PC-3 (cell line): Measurements from ENCODE around the gene ZNF483. TPM values are rescaled to one million over a fixed set of nuclear protein-coding genes. Genes with fewer than 3 reads are reported as not detected.

Experiments used
- ATAC-seq: fragments of 200-7000 bp; cut with Tn5 transposase; 2 replicates; pipeline ENCODE4 v1.9.1; 2020; ENCODE audit warnings: mild to moderate bottlenecking, moderate library complexity
- BruUV-seq: library from RNA; stranded (reverse); fragments of 400-500 nt; replicated peaks from 2 replicates; lab custom pipeline; 2021; lab: Mats Ljungman, UMichigan
- CTCF ChIA-PET: fragments of 300-600 bp; sonication (Branson Sonifier 250); formaldehyde crosslinking; loops from one replicate; lab custom pipeline; 2022; ENCODE audit warnings: antibody characterized with exemption; lab: Charles Lee
- POLR2A ChIA-PET: fragments of 300-600 bp; sonication (Branson Sonifier 250); formaldehyde crosslinking; loops from one replicate; lab custom pipeline; 2022; ENCODE audit warnings: antibody characterized with exemption; ENCODE audit not compliant: unreplicated experiment; lab: Charles Lee
- DNase-seq: peaks from one replicate; pipeline ENCODE4 v3.0.0-alpha.2; 2015
- H2AFZ ChIP-seq: fragments of 300-600 bp; sonication (generic); 2 replicates; pipeline ENCODE4 v1.6.0; 2016; ENCODE audit warnings: antibody characterized with exemption, low read length
- H3F3A ChIP-seq: fragments of 300-600 bp; sonication (generic); one replicate; pipeline ENCODE4 v1.6.0; 2017; ENCODE audit warnings: antibody characterized with exemption, low read length, control low read depth, mild to moderate bottlenecking; ENCODE audit not compliant: unreplicated experiment
- H3K27ac ChIP-seq: fragments of 300-600 bp; sonication (generic); 2 replicates; pipeline ENCODE4 v1.5.1; 2016; ENCODE audit warnings: mild to moderate bottlenecking, low read length
- H3K27me3 ChIP-seq: fragments of 300-600 bp; sonication (generic); 2 replicates; pipeline ENCODE4 v1.6.1; 2016; ENCODE audit warnings: low read length, mixed read lengths
- H3K36me3 ChIP-seq: fragments of 300-600 bp; sonication (generic); 2 replicates; pipeline ENCODE4 v1.6.1; 2016; ENCODE audit warnings: low read depth, mixed run types, low read length, mixed read lengths
- H3K4me1 ChIP-seq: fragments of 300-600 bp; sonication (generic); 2 replicates; pipeline ENCODE4 v1.5.1; 2016; ENCODE audit warnings: low read length; ENCODE audit not compliant: insufficient read depth
- H3K4me2 ChIP-seq: fragments of 300-600 bp; sonication (generic); 2 replicates; pipeline ENCODE4 v1.6.0; 2016; ENCODE audit warnings: low read length
- H3K4me3 ChIP-seq: fragments of 300-600 bp; sonication (generic); 2 replicates; pipeline ENCODE4 v1.5.1; 2016; ENCODE audit warnings: mild to moderate bottlenecking, low read length, mixed read lengths
- H3K79me2 ChIP-seq: fragments of 300-600 bp; sonication (generic); 2 replicates; pipeline ENCODE4 v1.6.1; 2017; ENCODE audit warnings: low read length, mixed read lengths
- H3K9ac ChIP-seq: fragments of 300-600 bp; sonication (generic); 2 replicates; pipeline ENCODE4 v1.6.0; 2016; ENCODE audit warnings: mild to moderate bottlenecking, low read length
- H3K9me2 ChIP-seq: fragments of 300-600 bp; sonication (generic); replicated peaks from 2 replicates; pipeline ENCODE4 v1.6.1; 2016; ENCODE audit warnings: mixed run types, low read length, mixed read lengths
- H3K9me3 ChIP-seq: fragments of 300-600 bp; sonication (generic); 2 replicates; pipeline ENCODE4 v1.6.1; 2016; ENCODE audit warnings: low read length, mixed read lengths
- H4K20me1 ChIP-seq: fragments of 300-600 bp; sonication (generic); 2 replicates; pipeline ENCODE4 v1.6.1; 2016; ENCODE audit warnings: low read length, mixed read lengths
- EZH2 ChIP-seq: fragments of 300-600 bp; sonication (generic); IDR thresholded peaks from one replicate; pipeline ENCODE4 v1.6.1; 2017; ENCODE audit warnings: antibody characterized with exemption, mild to moderate bottlenecking, low read length; ENCODE audit not compliant: unreplicated experiment
- EZH2phosphoT487 ChIP-seq: fragments of 300-600 bp; sonication (generic); IDR thresholded peaks from 2 replicates; pipeline ENCODE4 v1.6.1; 2018; ENCODE audit warnings: mild to moderate bottlenecking, antibody characterized with exemption, low read length, borderline replicate concordance
- intact Hi-C: fragments of 100-400 bp; cut with micrococcal nuclease; formaldehyde crosslinking; loops from 2 replicates; pipeline ENCODE4 v1.9.0; 2023
- total RNA-seq: library from RNA; depleted of rRNA; stranded (reverse); fragments of >200 nt; gene quantifications from 2 replicates; pipeline ENCODE4 v1.2.3, GENCODE V29; 2014
- TF ChIP-seq, protein P1 (sequence below): fragments of 300-600 bp; sonication (generic); conservative IDR thresholded peaks from 2 replicates; pipeline ENCODE4 v1.5.1; 2017; ENCODE audit warnings: antibody characterized with exemption, low read depth, mild to moderate bottlenecking, low read length

ZNF483 gene
- total RNA-seq, 1 experiment from 2014 or later, result 3.9 TPM

- Histone ChIP-seq H3K9me3 (no peaks in the 10 kb centered on the region), H3K79me2 (peaks cover 63% of the 10 kb centered on the region), H3K9me2 (no peaks in the 10 kb centered on the region), H3K9ac (peak overlapping the region; percentile 86), H3K27ac (peak overlapping the region; percentile 57), H3K36me3 (no peaks in the 10 kb centered on the region), H3K4me1 (peaks cover 10% of the 10 kb centered on the region), H3K4me2 (peak overlapping the region; percentile 89), H3F3A (no peaks in the 10 kb centered on the region), H3K4me3 (peak overlapping the region; percentile 93), H3K27me3 (no peaks in the 10 kb centered on the region), H2AFZ (peak overlapping the region; percentile 65; the same call in 1 of the 2 replicates), H4K20me1 (peaks cover 18% of the 10 kb centered on the region)
- ChIA-PET CTCF (interaction anchor here (0.6 kb wide), 1 partner anchor 99 kb away, joined by 8 read pairs; no protein-coding TSS in a partner anchor), POLR2A (no interaction called here)
- intact Hi-C loops, result loop anchor here (5.0 kb wide), 1 partner anchor 41 kb away; no protein-coding TSS in a partner anchor
- no TSS peak for BruUV-seq
- TF ChIP-seq, protein P1, sequence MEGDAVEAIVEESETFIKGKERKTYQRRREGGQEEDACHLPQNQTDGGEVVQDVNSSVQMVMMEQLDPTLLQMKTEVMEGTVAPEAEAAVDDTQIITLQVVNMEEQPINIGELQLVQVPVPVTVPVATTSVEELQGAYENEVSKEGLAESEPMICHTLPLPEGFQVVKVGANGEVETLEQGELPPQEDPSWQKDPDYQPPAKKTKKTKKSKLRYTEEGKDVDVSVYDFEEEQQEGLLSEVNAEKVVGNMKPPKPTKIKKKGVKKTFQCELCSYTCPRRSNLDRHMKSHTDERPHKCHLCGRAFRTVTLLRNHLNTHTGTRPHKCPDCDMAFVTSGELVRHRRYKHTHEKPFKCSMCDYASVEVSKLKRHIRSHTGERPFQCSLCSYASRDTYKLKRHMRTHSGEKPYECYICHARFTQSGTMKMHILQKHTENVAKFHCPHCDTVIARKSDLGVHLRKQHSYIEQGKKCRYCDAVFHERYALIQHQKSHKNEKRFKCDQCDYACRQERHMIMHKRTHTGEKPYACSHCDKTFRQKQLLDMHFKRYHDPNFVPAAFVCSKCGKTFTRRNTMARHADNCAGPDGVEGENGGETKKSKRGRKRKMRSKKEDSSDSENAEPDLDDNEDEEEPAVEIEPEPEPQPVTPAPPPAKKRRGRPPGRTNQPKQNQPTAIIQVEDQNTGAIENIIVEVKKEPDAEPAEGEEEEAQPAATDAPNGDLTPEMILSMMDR, result no peak
- ATAC-seq (peak; percentile 34), DNase-seq (peak; percentile 41)
Measured at GRCh38 chr9:111482694-111483438, 42.1 kb upstream of the ZNF483 start.

DNA sequence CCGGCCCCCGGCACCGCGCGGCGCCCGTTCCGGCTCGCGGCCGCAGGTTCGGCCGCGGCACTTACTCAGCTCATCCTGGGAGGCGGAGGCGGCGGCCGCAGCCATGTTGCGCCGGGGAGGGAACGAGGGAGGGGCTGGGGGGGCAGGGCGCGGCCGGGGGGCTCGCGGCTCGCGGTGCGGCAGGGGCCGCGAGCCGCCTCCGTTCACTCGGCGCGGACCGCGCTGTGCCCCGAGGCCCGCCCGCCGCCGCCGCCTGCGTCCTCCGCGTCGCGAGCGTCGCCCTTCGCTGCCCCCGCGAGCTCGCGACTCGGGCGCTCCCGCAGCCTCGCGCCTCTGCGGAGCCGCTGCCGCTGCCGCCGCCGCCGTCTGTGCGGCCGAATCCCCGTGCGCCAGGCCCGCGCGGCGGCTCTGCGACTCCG lies 41.5 kb upstream of the ZNF483 start:
- Histone ChIP-seq H3F3A (no peaks in the 10 kb centered on the region), H3K4me1 (peaks cover 10% of the 10 kb centered on the region), H3K9ac (peak overlapping the region; percentile 83; the same call in 1 of the 2 replicates), H3K4me2 (no peak overlapping the region), H3K9me3 (no peaks in the 10 kb centered on the region), H3K4me3 (peak overlapping the region; percentile 97; the same call in 1 of the 2 replicates), H2AFZ (no peak overlapping the region), H4K20me1 (peaks cover 18% of the 10 kb centered on the region), H3K36me3 (no peaks in the 10 kb centered on the region), H3K27ac (no peak overlapping the region), H3K79me2 (peaks cover 57% of the 10 kb centered on the region), H3K27me3 (no peaks in the 10 kb centered on the region), H3K9me2 (no peaks in the 10 kb centered on the region)
- DNase-seq, result peak; percentile 31
- ChIA-PET CTCF (interaction anchor here (0.6 kb wide), 1 partner anchor 99 kb away, joined by 8 read pairs; no protein-coding TSS in a partner anchor), POLR2A (no interaction called here)
- peak; percentile 22 for ATAC-seq
- TF ChIP-seq EZH2 (no peak), EZH2phosphoT487 (no peak)
- TF ChIP-seq, protein P1, result no peak
- BruUV-seq, result no TSS peak
- intact Hi-C loops, result loop anchor here (5.0 kb wide), 1 partner anchor 41 kb away; no protein-coding TSS in a partner anchor
